Measurements from ENCODE around the gene ATP10A.

Gene ATP10A

DNA sequence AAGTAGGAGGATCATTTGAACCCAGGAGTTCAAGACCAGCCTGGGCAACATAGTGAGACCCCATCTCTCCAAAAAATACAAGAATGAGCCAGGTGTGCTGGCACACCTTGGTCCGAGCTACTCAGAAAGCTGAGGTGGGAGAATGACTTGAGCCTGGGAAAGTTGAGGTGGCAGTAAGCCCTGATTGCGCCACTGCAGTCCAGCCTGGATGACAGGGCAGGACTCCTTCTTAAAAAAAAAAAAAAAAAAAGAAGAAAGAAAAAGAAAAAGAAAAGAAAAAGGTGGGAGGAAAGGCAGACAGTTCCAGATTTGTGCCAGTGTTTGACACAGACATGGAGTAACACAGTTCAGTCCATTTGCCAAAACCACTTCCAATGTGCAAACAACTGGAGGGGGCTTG lies 75.7 kb downstream of the ATP10A start:
- DNase-seq (ENCODE audit: low read depth, low spot score): no peak
- no peak overlapping the region for H3K9ac ChIP-seq (ENCODE audit: insufficient read length)

DNA sequence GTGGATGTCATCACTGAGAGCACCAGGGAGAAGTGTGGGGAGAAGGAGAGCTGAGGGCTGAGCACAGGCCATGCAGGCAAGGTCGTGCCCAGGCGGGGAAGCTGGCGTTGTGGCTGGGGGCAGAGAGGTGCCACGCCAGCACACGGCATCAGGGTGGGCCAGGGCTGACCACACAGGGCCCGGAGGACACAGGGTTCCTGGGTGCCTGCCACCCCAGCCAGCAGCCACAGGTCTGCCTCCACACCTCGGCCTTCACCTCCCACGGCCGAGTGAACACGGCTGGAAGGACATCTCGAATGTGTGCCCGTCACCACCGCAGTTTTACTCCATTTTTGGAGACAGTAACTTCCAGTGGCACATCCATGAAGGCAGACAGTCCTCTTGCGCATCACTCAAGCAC lies 77.1 kb downstream of the ATP10A start:
- TF ChIP-seq FOXP2 (optimal IDR thresholded peaks at IDR 0.05; ENCODE audit: control extremely low read depth, extremely low read length, insufficient read depth) (no peak), EZH2 (IDR thresholded peaks at IDR 0.05) (no peak), POLR2AphosphoS5 (IDR thresholded peaks at IDR 0.05; ENCODE audit: borderline replicate concordance, low read depth, low read length) (no peak)
- H3K36me3 ChIP-seq (ENCODE audit: insufficient read depth, low read length): no peaks in the 10 kb centered on the region
- H3K27ac ChIP-seq: no peak overlapping the region
- H3K9me3 ChIP-seq (ENCODE audit: low read depth, low read length): no peaks in the 10 kb centered on the region
- H3K4me3 ChIP-seq: no peak overlapping the region
- no peak for DNase-seq (ENCODE audit: low read depth, low spot score)
- no peak overlapping the region for H3K9ac ChIP-seq (ENCODE audit: insufficient read length)

More for the DNA sequence above, 75.7 kb downstream of the ATP10A start:
- no peak for TF ChIP-seq EZH2 (IDR thresholded peaks at IDR 0.05)
- Histone ChIP-seq H3K4me3 (no peak overlapping the region), H3K36me3 (ENCODE audit: insufficient read depth, low read length) (no peaks in the 10 kb centered on the region), H3K27ac (no peak overlapping the region), H3K9me3 (ENCODE audit: low read depth, low read length) (no peaks in the 10 kb centered on the region)

DNA sequence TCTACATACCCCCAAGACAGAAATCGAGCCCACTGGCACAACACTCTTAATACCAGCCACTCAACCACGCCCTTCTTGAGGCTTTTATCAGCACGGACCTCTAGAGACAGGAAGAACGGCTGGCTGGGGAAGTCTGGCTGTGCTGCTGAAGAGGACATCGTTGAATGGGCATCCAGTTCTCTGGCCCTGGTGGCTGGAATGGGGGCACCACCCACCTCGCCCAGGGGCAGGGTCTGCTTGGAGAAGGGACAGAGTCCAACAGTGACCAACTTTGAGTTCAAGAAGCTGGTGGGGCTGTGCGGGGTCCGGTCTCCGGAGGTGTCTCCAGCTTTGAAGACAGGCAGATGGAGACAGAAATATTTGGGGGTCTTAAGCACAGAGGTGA lies 77.5 kb downstream of the ATP10A start:
- Histone ChIP-seq H3K4me3 (no peak overlapping the region), H3K36me3 (ENCODE audit: insufficient read depth, low read length) (no peaks in the 10 kb centered on the region), H3K9ac (ENCODE audit: insufficient read length) (no peak overlapping the region), H3K9me3 (ENCODE audit: low read depth, low read length) (no peaks in the 10 kb centered on the region), H3K27ac (no peak overlapping the region)
- TF ChIP-seq EZH2 (IDR thresholded peaks at IDR 0.05): no peak
- no peak for TF ChIP-seq FOXP2 (optimal IDR thresholded peaks at IDR 0.05; ENCODE audit: control extremely low read depth, extremely low read length, insufficient read depth)
- TF ChIP-seq POLR2AphosphoS5 (IDR thresholded peaks at IDR 0.05; ENCODE audit: borderline replicate concordance, low read depth, low read length): no peak
- no peak for DNase-seq (ENCODE audit: low read depth, low spot score)

DNA sequence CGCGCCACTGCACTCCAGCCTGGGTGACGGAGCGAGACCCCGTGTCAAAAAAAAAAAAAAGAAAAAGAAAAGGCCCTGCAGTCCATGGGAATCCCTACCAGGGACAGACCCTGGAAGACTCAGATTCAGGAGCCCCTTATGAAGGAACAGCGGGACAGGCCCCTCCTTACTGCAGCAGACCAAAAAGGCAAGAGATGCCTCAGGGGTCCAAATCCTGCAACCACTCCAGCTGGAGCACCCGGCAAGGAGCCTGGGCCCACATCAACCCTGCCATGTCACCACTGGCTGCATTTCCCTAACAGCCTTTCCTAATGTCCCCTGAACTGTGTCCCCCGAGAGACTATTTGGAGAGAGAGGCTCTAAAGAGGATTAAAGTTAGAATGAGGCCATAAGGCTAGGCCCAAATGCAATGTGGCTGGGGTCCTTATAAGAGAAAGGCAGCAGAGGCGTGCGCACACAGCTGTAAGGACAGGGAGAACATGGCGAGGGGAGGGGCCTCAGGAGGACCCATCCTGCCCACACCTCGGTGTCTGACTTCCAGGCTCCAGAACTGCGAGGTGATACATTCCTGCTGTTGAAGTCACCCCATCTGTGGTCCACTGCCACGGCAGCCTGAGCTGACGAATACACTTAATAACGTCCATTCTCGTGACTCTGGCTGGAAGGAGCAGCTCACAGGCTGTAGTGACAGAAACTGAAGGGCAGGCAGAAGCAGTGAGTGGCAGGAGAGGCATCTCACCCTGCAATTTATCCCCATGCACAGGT lies 78.1 kb downstream of the ATP10A start:
- H3K27ac ChIP-seq: no peak overlapping the region
- no peak overlapping the region for H3K9ac ChIP-seq (ENCODE audit: insufficient read length)
- H3K4me3 ChIP-seq: no peak overlapping the region
- H3K9me3 ChIP-seq (ENCODE audit: low read depth, low read length): no peaks in the 10 kb centered on the region
- H3K36me3 ChIP-seq (ENCODE audit: insufficient read depth, low read length): no peaks in the 10 kb centered on the region
- TF ChIP-seq FOXP2 (optimal IDR thresholded peaks at IDR 0.05; ENCODE audit: control extremely low read depth, extremely low read length, insufficient read depth) (no peak), POLR2AphosphoS5 (IDR thresholded peaks at IDR 0.05; ENCODE audit: borderline replicate concordance, low read depth, low read length) (no peak), EZH2 (IDR thresholded peaks at IDR 0.05) (no peak)
- no peak for DNase-seq (ENCODE audit: low read depth, low spot score)

DNA sequence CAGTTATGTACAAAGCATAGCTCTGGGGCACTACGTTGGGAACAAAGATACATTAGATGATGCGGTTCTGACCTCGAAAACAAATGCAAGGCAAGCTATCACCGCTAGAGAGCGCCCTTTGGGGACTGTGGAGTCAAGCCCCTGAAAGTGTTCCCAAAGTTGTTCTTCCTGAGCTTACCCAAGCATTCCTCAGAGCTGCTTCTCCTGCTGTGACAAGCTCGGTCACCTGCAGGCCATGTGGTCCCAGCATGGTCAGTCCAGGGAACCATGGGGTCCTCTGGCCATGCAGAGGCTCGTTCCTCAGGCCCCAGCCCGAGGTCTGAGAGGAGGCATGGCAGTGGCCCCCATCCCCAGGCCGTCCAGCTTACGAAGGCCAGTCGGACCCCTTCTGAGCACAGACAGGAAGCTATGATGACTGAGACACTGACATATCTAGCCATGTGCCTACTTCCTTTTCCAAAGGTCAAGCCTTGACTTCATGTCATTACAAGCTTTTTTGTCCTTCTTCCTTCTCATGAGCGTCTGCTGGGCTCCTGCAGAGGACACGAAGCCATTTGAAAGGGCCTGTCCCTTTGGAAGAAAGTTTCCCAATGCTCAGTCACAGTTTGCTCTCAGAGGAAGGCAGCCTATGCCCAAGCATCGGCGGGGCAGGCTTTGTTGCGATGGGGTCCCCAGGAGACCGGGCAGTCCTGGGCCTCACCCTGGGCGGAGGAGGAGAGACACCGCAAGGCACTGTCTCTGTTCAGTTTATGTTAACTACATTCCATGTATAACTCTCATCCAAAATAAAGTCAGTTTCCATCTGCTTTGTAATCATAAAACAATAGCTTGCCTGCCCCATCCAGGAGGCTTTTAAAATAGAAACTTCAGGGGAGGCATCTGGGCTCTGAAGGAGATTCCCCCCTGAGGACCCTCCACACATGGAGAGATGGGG lies 79.3 kb downstream of the ATP10A start:
- H3K9ac ChIP-seq (ENCODE audit: insufficient read length): no peak overlapping the region
- no peaks in the 10 kb centered on the region for H3K36me3 ChIP-seq (ENCODE audit: insufficient read depth, low read length)
- DNase-seq (ENCODE audit: low read depth, low spot score): no peak
- H3K27ac ChIP-seq: no peak overlapping the region
- no peak overlapping the region for H3K4me3 ChIP-seq
- no peak for TF ChIP-seq FOXP2 (optimal IDR thresholded peaks at IDR 0.05; ENCODE audit: control extremely low read depth, extremely low read length, insufficient read depth)
- no peak for TF ChIP-seq POLR2AphosphoS5 (IDR thresholded peaks at IDR 0.05; ENCODE audit: borderline replicate concordance, low read depth, low read length)
- TF ChIP-seq EZH2 (IDR thresholded peaks at IDR 0.05): no peak
- no peaks in the 10 kb centered on the region for H3K9me3 ChIP-seq (ENCODE audit: low read depth, low read length)

DNA sequence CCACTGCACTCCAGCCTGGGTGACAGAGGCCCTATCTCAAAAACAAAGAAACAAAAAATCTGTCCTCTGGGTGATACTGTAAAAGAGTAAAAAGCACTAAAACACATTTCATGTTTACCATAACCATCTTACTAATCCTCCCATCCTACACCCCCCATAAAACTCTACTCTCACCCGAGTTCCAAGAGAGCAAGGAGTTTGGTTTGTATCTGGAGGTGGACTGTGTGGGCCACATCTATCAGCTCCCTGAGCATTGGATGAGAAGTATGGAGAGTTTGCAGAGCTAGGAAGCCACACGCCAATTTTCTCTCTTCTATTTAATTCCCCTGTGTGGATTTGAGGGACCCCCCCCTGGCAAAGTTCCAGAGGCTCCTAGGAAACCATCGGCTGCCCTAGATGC lies 80.0 kb downstream of the ATP10A start:
- H3K9me3 ChIP-seq (ENCODE audit: low read depth, low read length): no peaks in the 10 kb centered on the region
- TF ChIP-seq EZH2 (IDR thresholded peaks at IDR 0.05) (no peak), FOXP2 (optimal IDR thresholded peaks at IDR 0.05; ENCODE audit: control extremely low read depth, extremely low read length, insufficient read depth) (no peak), POLR2AphosphoS5 (IDR thresholded peaks at IDR 0.05; ENCODE audit: borderline replicate concordance, low read depth, low read length) (no peak)

DNA sequence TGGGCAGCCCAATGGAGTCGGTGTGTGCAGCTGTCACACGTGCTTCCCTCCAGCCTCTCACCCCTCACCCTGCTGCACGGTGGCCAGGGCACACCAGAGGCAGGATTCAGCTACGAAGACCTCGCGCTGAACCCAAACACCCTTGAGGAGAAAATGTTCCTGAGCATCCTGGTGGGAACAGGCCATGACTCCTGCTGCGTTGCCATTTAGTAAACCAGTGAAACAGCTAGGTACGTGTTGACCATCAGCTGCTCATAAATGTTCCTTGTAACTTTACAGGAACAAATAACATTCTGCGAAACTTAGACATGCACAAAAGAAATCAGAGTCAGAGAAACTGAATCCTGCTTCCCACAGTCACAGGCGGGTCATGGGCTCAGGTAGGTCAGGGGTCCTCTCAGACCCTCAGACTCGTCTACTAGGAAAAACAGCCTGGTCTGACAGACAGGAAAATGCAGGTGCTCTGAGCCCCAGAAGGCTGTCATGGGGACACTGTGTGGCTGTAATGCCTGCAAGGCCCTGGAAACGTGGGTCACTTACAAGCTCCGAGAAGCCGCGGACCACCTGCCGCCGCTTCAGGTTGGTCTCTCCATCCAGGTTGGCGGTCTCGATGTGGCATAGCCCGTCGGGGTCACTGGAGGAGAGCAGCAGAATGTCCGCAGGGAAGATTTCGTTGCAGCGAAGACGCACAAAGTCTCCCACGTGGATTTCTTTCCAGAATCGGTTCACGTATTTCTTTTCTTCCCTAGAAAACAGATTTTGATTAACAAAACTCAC lies 82.5 kb downstream of the ATP10A start:
- DNase-seq (ENCODE audit: low read depth, low spot score): no peak
- H3K4me3 ChIP-seq: no peak overlapping the region
- no peak for TF ChIP-seq POLR2AphosphoS5 (IDR thresholded peaks at IDR 0.05; ENCODE audit: borderline replicate concordance, low read depth, low read length)
- TF ChIP-seq FOXP2 (optimal IDR thresholded peaks at IDR 0.05; ENCODE audit: control extremely low read depth, extremely low read length, insufficient read depth): no peak
- no peaks in the 10 kb centered on the region for H3K36me3 ChIP-seq (ENCODE audit: insufficient read depth, low read length)
- H3K9me3 ChIP-seq (ENCODE audit: low read depth, low read length): no peaks in the 10 kb centered on the region
- no peak overlapping the region for H3K27ac ChIP-seq
- no peak overlapping the region for H3K9ac ChIP-seq (ENCODE audit: insufficient read length)

More for the DNA sequence above, 80.0 kb downstream of the ATP10A start:
- no peak for DNase-seq (ENCODE audit: low read depth, low spot score)
- Histone ChIP-seq H3K36me3 (ENCODE audit: insufficient read depth, low read length) (no peaks in the 10 kb centered on the region), H3K27ac (no peak overlapping the region), H3K9ac (ENCODE audit: insufficient read length) (no peak overlapping the region), H3K4me3 (no peak overlapping the region)

DNA sequence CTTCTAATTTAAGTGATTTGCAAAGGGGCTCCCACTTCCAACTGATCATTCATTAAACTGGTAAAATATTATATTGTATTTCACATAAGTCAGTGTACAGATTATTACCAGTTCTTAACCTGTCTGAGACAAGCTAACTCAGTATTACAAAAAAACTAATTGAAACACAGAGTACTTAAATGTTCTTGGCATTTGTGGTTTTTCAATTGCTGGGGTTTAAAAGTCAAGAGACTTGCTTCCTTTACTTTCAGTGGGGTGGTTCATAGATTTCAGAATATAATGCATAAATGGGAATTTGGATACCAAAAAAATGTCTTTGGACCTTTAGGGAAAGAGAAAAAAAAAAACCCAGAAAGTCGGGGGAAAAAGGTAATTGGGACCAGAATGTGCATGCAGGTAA lies 85.0 kb downstream of the ATP10A start:
- H3K36me3 ChIP-seq (ENCODE audit: insufficient read depth, low read length): no peaks in the 10 kb centered on the region
- no peaks in the 10 kb centered on the region for H3K9me3 ChIP-seq (ENCODE audit: low read depth, low read length)
- no peak for DNase-seq (ENCODE audit: low read depth, low spot score)
- no peak overlapping the region for H3K27ac ChIP-seq
- TF ChIP-seq POLR2AphosphoS5 (IDR thresholded peaks at IDR 0.05; ENCODE audit: borderline replicate concordance, low read depth, low read length): no peak
- no peak for TF ChIP-seq EZH2 (IDR thresholded peaks at IDR 0.05)
- no peak for TF ChIP-seq FOXP2 (optimal IDR thresholded peaks at IDR 0.05; ENCODE audit: control extremely low read depth, extremely low read length, insufficient read depth)
- no peak overlapping the region for H3K9ac ChIP-seq (ENCODE audit: insufficient read length)
- H3K4me3 ChIP-seq: no peak overlapping the region
